Muscle layer of duodenum (tissue), 2 donors: ENCODE data around the gene FAM184B.
"Not testable (repeated sequence)": the region's sequence is repeated elsewhere in the genome, so short reads cannot be mapped to it uniquely, and the experiment has no call there.

ENCODE experiments used
- H3K27ac ChIP-seq: one replicate; pipeline ENCODE4 v1.7.0; 2013; ENCODE audit warnings: mild to moderate bottlenecking, low read length
- H3K27me3 ChIP-seq: one replicate; pipeline ENCODE4 v1.7.0; 2013; ENCODE audit warnings: low read depth, mild to moderate bottlenecking, control low read depth, low read length
- H3K36me3 ChIP-seq, 2 donors: one replicate each; pipeline ENCODE4 v1.7.0; 2013; ENCODE audit warnings: low read length in 2 of 2, control low read depth in 1 of 2, mild to moderate bottlenecking in 1 of 2; ENCODE audit not compliant: insufficient read depth in 2 of 2, control insufficient read depth in 1 of 2
- H3K4me1 ChIP-seq, 2 donors: one replicate each; pipeline ENCODE4 v1.7.0; 2013; ENCODE audit warnings: low read length in 2 of 2, mild to moderate bottlenecking in 2 of 2, control low read depth in 1 of 2, moderate library complexity in 1 of 2; ENCODE audit not compliant: insufficient read depth in 2 of 2, control insufficient read depth in 1 of 2
- H3K4me3 ChIP-seq, 2 donors: one replicate each; pipeline ENCODE4 v1.7.0; 2013; ENCODE audit warnings: low read length in 2 of 2, low read depth in 1 of 2, mild to moderate bottlenecking in 1 of 2
- H3K9me3 ChIP-seq, 2 donors: one replicate each; pipeline ENCODE4 v1.7.0; 2013; ENCODE audit warnings: low read length in 2 of 2, control low read depth in 1 of 2, mild to moderate bottlenecking in 1 of 2; ENCODE audit not compliant: control insufficient read depth in 1 of 2
- donor health status: healthy.

The FAM184B gene

GRCh38 chr4:17699380-17699779, 82.0 kb downstream of the FAM184B start:
- Histone ChIP-seq H3K27me3 (no peaks in the 10 kb centered on the region), H3K4me1 (no peaks in the 10 kb centered on the region), H3K4me3 (no peak overlapping the region), H3K27ac (no peak overlapping the region), H3K36me3 (no peaks in the 10 kb centered on the region), H3K9me3 (no peaks in the 10 kb centered on the region)

- Histone ChIP-seq H3K36me3 (no peaks in the 10 kb centered on the region), H3K9me3 (no peaks in the 10 kb centered on the region), H3K4me3 (no peak overlapping the region), H3K4me1 (no peaks in the 10 kb centered on the region), H3K27ac (no peak overlapping the region), H3K27me3 (no peaks in the 10 kb centered on the region)
Observed at GRCh38 chr4:17698116-17698515, 83.3 kb downstream of the FAM184B start.

GRCh38 chr4:17695341-17695740, 86.1 kb downstream of the FAM184B start:
- no peak overlapping the region for H3K27ac ChIP-seq
- H3K36me3 ChIP-seq = no peaks in the 10 kb centered on the region
- no peaks in the 10 kb centered on the region for H3K27me3 ChIP-seq
- H3K9me3 ChIP-seq = no peaks in the 10 kb centered on the region
- H3K4me3 ChIP-seq = no peak overlapping the region
- no peaks in the 10 kb centered on the region for H3K4me1 ChIP-seq

- Histone ChIP-seq H3K27me3 (no peaks in the 10 kb centered on the region), H3K9me3 (no peaks in the 10 kb centered on the region), H3K4me1 (no peaks in the 10 kb centered on the region), H3K27ac (no peak overlapping the region), H3K36me3 (no peaks in the 10 kb centered on the region), H3K4me3 (no peak overlapping the region)
Observed at GRCh38 chr4:17694552-17694951, 86.9 kb downstream of the FAM184B start.

- H3K27ac ChIP-seq = no peak overlapping the region
Observed at GRCh38 chr4:17690898-17691297, 90.5 kb downstream of the FAM184B start.

GRCh38 chr4:17690135-17690534, 91.3 kb downstream of the FAM184B start:
- no peaks in the 10 kb centered on the region for H3K9me3 ChIP-seq
- no peak overlapping the region for H3K27ac ChIP-seq
- no peaks in the 10 kb centered on the region for H3K27me3 ChIP-seq
- H3K36me3 ChIP-seq = no peaks in the 10 kb centered on the region
- H3K4me3 ChIP-seq = no peak overlapping the region
- H3K4me1 ChIP-seq = no peaks in the 10 kb centered on the region

More at GRCh38 chr4:17690898-17691297, 90.5 kb downstream of the FAM184B start:
- Histone ChIP-seq H3K36me3 (no peaks in the 10 kb centered on the region), H3K27me3 (no peaks in the 10 kb centered on the region), H3K9me3 (no peaks in the 10 kb centered on the region), H3K4me3 (no peak overlapping the region), H3K4me1 (no peaks in the 10 kb centered on the region)

GRCh38 chr4:17688011-17688441, 93.4 kb downstream of the FAM184B start:
- Histone ChIP-seq H3K27ac (no peak overlapping the region), H3K4me1 (no peaks in the 10 kb centered on the region), H3K9me3 (no peaks in the 10 kb centered on the region), H3K36me3 (no peaks in the 10 kb centered on the region), H3K27me3 (no peaks in the 10 kb centered on the region), H3K4me3 (no peak overlapping the region)

GRCh38 chr4:17687237-17687857, 94.1 kb downstream of the FAM184B start:
- Histone ChIP-seq H3K27me3 (no peaks in the 10 kb centered on the region), H3K27ac (no peak overlapping the region), H3K9me3 (no peaks in the 10 kb centered on the region), H3K4me1 (no peaks in the 10 kb centered on the region), H3K36me3 (no peaks in the 10 kb centered on the region), H3K4me3 (no peak overlapping the region)

GRCh38 chr4:17684648-17685047, 96.8 kb downstream of the FAM184B start:
- H3K4me3 ChIP-seq, H3K4me1 ChIP-seq, H3K36me3 ChIP-seq, H3K27me3 ChIP-seq, H3K27ac ChIP-seq, H3K9me3 ChIP-seq: not testable (repeated sequence)

GRCh38 chr4:17682222-17682566, 99.2 kb downstream of the FAM184B start:
- peaks cover 0 to 2% of the 10 kb centered on the region in 2 donors for H3K9me3 ChIP-seq
- no peaks in the 10 kb centered on the region for H3K27me3 ChIP-seq
- H3K27ac ChIP-seq = no peak overlapping the region
- no peak overlapping the region for H3K4me3 ChIP-seq
- no peaks in the 10 kb centered on the region for H3K36me3 ChIP-seq
- H3K4me1 ChIP-seq = no peaks in the 10 kb centered on the region

- H3K27ac ChIP-seq = no peak overlapping the region
Observed at GRCh38 chr4:17681281-17682221, 99.9 kb downstream of the FAM184B start.

More at GRCh38 chr4:17681281-17682221, 99.9 kb downstream of the FAM184B start:
- H3K27me3 ChIP-seq = no peaks in the 10 kb centered on the region
- H3K4me1 ChIP-seq = no peaks in the 10 kb centered on the region
- no peak overlapping the region for H3K4me3 ChIP-seq
- peaks cover 0 to 2% of the 10 kb centered on the region in 2 donors for H3K9me3 ChIP-seq
- no peaks in the 10 kb centered on the region for H3K36me3 ChIP-seq
